Measurements from ENCODE around the gene GK. TPM values are rescaled to one million over a fixed set of nuclear protein-coding genes. Genes with fewer than 3 reads are reported as not detected.

GK gene
- total and polyA plus RNA-seq, 2 of the 8 experiments (the other 6 are each of a cell fraction or from before 2014, with no cell fraction given), result 2.9 to 11.2 TPM

- no peak for TF ChIP-seq CHD7 (IDR thresholded peaks at IDR 0.05; ENCODE audit: insufficient replicate concordance, low read length)
- no peak for TF ChIP-seq SAP30 (IDR thresholded peaks at IDR 0.05; ENCODE audit: insufficient read depth, insufficient replicate concordance, low read length)
- no peak for TF ChIP-seq ZNF274 (IDR thresholded peaks at IDR 0.05; ENCODE audit: borderline replicate concordance, extremely low read depth, low read length)
- no peak for TF ChIP-seq RXRA (IDR thresholded peaks at IDR 0.05; ENCODE audit: insufficient read depth, low read depth, low read length)
- no peak for TF ChIP-seq CBX5 (IDR thresholded peaks at IDR 0.05; ENCODE audit: low read depth, low read length)
- no peak for TF ChIP-seq NANOG (IDR thresholded peaks at IDR 0.05; ENCODE audit: insufficient read depth, low read depth, low read length, poor library complexity, severe bottlenecking)
- TF ChIP-seq SIN3A (conservative IDR thresholded peaks at IDR 0.05 in 1 of 2, IDR thresholded peaks at IDR 0.05 in 1 of 2; ENCODE audit: low read depth in 1 of 2, low read length in 2 of 2), result no peak
These were observed 20.0 kb downstream of the GK start (continued) for GRCh38 chrX:30673127-30673796.

All from H1 (cell line).